Hepatic stellate cell (primary cell): ENCODE results near the gene MEX3A.
A peak's percentile ranks its signal among the peaks of the same experiment; 100 is the strongest.
"Not testable (repeated sequence)": the region's sequence is repeated elsewhere in the genome, so short reads cannot be mapped to it uniquely, and the experiment has no call there.

Source experiments
- DNase-seq: peaks from one replicate; pipeline ENCODE4 v3.0.0; 2011; ENCODE audit warnings: low spot score

Gene MEX3A, protein sequence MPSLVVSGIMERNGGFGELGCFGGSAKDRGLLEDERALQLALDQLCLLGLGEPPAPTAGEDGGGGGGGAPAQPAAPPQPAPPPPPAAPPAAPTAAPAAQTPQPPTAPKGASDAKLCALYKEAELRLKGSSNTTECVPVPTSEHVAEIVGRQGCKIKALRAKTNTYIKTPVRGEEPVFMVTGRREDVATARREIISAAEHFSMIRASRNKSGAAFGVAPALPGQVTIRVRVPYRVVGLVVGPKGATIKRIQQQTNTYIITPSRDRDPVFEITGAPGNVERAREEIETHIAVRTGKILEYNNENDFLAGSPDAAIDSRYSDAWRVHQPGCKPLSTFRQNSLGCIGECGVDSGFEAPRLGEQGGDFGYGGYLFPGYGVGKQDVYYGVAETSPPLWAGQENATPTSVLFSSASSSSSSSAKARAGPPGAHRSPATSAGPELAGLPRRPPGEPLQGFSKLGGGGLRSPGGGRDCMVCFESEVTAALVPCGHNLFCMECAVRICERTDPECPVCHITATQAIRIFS

DNA sequence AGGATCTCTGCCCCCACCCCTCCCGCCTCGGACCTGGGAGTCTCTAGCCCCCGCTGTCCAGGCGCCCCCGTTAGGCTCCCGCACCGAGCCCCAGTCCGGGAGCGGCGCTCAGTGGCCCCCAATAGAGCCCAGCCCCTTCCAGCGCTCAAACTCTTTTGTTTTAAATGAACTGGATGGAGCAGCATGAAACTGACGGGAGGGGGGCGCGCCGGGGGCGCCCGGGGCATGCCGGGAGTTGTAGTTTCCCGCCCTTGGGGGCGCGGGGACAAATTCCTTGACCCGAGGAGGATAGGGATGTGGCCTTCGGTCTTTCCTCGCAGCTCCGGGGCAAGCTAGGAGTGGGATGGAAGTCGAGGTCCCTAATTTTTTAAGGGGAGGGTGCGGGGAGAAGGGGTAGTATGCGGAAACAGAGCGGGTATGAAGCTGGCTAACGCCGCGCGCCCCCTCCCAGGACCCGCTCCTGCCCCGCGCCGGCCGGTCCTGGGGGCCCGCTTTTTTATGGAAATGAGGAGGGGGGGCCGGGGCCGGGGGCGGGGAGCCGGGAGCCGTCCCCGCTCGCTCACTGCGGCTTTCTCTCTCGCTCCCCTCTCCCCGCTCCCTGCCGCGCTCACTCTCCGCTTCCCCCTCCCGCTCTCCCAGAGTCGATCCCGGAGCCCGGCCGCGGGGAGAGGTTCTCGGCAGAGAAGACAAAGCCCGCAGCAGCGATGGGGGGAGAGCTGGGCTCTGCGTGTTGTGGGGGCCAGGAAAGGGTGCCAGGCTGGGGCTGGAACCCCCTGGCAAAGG is at the start of gene MEX3A:
Gene MEX3A (minus strand): TSS at position 157 of the 783 bp plus-strand sequence. CDS start 467 bp downstream, outside the sequence.
- peak; percentile 90 for DNase-seq

DNA sequence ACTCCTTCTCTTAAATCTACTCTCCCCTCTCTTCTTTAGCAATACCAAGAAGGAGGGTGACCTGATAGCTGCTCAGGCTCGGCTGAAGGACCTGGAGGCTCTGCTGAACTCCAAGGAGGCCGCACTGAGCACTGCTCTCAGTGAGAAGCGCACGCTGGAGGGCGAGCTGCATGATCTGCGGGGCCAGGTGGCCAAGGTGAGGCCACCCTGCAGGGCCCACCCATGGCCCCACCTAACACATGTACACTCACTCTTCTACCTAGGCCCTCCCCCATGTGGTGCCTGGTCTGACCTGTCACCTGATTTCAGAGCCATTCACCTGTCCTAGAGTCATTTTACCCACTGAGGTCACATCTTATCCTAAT is 48.3 kb upstream of the MEX3A start:
- DNase-seq, result no peak

DNA sequence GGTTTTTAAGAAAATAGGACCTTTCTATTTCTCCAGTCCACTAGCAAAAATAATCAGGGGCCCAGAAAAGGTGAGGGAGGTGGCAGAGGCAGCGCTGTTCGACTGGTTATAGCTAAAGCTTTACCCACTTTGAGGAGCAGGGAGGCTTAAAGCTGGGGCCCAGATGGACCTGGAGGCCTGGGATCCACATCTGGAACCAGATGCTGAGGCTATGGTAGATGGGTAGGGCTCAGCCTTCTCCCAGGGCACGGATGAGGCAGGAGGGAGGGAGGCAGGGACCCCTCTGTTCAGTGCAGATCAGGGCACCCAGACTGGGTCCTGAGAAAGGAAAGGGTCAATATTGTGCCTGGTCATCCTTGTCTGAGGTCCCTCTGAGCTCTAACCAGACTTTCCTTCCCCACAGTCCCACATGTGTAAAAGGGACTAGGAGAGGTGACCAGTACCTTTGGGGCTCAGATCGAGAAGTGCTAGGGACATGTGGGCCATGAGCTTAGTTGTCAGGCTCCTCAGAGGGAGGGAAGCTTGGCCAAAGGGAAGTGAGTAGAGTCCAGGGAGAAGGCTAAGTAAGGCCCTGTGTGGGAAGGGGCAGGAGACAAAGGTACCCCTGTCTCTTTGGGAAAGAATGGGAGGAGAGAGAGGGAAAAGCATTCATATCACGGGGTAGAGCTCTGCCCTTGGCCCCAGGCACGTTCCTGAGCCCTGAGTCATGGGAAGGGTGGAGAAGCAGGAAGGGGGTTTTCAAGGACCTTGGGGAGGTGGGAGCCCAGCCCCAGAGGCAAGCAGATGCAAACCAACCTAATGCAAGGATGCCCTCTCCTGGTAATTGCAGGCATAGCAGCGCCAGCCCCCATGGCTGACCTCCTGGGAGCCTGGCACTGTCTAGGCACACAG is 47.7 kb upstream of the MEX3A start:
- DNase-seq, result peak; percentile 89

DNA sequence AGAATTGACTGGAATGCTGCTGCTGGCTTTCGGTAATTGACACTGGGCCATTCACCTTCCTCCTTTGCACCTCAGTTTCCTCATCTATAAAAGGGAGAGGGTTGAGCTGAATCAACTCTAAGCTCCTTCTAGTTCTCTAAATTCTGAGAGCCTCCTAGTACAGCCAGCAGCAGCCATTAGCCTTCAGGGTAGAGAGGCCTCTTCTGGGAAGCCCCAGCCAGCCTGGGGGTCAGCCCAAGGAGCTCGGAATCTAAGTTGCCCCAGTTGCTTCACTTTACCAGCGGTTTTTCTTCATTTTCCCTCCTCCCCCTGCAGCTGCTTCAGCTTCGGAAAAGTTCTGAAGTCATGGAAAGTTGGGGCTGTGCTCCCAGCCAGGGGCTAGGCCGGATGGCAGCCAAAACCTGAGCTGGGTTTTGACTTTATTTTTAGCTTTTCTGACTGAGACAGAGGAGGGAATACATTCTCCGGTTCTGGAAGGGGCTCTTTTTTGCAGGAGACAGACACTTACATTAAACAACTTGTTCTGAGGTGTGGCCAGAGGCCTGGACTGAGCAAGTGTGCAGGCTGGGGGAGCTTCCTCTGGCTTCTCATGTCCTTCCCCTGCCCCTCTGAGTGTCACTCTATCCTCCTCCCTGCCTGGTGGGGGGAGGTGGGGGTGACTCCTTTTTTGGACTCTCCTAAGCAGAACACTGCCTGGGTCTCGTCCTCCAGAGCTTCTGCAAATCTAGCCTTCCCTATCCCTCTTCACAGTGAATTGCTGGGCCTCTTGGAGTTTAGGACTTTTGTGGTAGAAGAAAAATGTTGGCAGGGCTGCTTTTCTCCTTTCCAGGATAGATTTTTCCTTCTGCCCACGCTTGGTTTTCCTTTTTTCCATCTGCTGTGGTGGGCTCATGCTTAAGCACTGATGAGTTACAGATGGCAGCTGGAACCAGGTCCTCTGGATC is 46.7 kb upstream of the MEX3A start:
- DNase-seq, result no peak

DNA sequence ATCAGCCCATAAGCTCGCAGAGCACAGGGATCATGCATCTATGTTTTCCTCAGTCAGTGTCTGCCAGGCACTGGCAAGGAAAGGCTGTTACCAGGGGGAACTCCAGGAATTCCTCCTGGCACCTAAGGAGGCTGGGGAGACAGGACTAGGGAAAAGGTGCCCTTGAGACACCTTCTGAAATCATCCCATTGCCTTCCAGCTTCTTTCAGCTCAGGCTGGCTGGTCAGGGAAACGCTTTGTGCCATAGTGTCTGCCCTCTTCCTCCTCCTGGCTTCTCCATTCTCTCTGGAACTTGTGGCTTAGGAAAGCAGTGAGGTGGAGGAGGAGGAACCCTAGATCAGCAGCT is 46.0 kb upstream of the MEX3A start:
- DNase-seq, result no peak

DNA sequence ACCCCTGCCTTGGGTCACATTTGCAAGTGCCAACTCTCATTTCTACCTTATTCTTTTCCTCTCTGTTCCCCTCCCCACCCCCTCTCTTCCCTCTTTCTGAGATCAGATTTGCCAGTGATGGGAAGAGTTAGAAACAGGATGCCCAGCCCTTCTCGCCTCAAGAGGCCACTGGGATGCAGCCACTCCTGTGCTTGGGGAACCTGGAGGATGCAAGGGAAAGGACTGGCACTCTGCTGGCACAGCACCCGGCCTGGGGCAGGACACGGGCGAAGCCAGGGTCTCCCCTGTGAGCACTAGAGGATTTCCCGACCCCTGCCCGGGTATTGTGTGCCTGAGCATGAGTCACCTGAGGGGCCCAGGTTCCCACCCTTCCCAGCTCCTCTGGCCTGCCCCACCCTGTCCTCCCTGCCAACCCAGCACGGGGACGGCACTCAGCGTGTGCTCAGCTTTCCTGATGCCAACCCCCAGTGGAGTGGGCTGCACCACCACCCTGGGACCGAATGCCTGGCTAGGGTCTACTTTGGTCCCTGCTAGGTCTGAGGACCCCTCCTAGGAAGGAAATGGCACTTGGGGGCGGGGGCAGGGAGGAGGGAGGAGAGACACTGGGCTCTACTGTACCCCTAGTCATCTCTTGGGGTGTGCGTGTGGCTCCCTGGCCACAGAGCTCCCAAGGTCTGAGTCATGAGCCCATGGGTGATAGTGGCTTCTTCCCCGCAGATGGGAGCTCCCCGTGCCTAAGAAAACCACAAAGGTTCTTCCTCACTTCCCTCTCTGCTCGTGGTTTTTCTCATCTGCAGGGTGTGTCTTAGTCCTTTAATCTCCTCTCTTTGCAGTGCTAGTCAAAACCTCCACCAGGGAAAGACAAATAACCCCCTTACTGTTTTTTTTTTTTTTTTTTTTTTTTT is 44.6 kb upstream of the MEX3A start:
- DNase-seq, result peak; percentile 69

DNA sequence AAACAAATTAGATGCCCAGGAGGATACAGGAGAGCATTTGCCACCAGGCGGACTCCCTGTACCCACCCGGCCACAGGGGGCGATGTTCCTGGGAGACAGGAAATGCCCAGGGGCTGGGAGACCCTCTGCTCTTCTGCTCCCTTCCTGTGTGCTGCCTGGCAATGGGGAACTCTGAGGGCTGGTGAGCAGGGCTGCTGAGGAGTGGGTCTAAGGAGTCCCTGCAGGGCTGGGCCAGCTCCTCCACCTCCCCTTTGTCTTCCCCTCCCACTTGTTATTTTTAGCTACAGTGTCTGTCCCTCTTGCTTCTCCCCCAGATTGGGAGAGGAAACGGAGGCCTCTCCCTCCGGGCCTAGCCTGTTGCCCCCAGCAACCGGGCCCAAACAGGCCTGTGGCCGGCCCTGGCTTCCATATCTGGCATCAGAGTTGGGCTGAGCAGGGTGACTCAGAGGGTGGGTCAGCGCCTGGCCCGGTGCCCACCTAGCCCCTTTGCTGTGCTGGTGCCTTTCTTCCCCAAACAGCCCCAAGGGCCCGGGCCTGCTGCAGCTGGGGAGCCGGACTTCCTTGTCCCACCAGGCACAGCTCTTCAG is 43.9 kb upstream of the MEX3A start:
- peak; percentile 84 for DNase-seq

DNA sequence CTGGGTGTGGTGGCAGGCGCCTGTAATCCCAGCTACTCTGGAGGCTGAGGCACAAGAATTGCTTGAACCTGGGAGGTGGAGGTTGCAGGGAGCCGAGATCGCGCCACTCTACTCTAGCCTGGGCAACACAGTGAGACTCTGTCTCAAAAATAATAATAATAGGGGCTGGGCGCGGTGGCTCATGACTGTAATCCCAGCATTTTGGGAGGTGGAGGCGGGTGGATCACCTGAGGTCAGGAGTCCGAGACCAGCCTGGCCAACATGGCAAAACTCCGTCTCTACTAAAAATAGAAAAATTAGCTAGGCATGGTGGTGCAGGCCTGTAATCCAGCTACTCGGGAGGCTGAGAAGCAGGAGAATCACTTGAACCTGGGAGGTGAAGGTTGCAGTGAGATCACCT is 43.3 kb upstream of the MEX3A start:
- not testable (repeated sequence) for DNase-seq

DNA sequence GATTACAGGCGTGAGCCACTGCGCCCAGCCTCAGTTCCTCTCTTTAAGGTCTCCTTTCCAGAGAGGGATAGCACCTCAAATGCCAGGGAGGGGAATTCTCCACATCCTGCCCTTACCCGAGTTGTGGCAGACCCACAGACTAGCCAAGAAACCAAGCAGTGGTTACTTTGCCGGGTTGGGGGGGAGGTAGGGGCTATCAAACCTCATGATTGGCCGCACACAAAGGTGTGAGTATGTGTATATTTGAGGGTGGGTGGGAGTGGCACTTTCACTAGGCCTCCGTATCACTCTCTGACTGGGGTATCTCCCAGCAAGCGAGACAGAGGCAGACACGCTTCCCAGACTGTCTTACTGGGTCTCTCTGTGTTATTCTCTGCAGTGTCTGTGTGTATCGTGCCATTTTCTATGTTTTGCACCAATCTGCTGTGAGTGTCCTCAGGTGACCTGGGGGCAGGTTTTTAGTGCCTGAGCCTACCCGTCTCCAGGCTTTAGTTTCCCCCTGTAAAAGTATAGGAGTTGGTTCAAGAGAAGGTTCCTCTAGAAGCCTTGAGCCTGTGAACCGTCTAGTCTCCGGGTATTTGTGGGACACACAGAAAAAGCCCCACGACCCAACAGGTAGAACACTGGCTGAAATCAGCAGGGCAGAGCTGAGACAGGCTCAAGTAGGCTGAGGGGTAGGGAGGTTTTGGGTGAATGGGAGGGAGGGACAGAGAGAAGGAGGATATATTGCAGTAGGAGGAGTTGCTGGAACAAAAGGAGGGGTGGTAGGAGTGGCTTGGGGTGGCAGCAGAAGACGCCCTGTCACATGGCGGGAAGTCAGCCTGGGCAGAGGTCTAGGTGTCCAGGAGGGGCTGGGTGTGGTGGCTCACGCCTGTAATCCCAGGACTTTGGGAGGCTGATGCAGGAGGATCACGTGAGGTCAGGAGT is 42.6 kb upstream of the MEX3A start:
- no peak for DNase-seq

DNA sequence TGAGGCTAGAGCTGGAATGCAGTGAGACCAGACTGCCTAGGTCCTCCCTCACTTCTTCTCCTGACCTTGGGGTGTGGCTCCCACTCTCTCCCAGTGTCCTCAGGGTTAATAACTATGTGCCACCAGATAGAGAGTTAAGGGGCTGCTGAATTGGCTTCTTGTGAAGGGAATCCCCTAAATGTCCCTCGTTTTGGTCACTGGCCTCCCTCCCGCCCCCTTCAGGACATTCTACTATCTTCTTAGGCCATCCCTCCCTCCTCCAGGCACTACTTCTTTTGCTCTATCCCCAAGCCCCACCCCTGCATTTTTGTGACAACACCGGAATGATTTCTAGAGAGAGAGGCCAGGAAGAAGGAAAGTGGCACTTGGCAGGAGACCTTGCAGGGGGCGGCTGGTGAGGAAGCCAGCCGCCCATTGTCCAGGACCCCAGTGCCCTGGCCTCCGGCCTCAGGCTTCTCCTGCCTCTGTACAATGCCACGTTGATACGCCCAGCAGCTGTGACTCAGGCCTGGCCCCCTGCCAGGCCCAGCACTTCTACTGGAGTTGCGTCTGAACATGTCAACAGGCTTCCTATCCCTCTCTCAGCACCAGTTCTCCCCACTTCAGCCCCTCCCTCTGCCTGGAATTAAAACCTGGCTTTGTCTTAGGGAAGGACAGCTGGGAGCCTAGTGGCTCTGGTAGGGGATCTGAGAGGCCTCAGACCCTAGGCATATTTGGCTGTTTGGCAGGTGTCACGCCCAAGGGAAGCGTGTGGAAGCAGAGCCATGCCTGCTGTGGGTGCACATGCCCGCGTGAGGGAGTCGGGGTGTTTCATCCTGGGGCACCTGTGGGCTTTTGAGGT is 41.3 kb upstream of the MEX3A start:
- peak; percentile 59 for DNase-seq

DNA sequence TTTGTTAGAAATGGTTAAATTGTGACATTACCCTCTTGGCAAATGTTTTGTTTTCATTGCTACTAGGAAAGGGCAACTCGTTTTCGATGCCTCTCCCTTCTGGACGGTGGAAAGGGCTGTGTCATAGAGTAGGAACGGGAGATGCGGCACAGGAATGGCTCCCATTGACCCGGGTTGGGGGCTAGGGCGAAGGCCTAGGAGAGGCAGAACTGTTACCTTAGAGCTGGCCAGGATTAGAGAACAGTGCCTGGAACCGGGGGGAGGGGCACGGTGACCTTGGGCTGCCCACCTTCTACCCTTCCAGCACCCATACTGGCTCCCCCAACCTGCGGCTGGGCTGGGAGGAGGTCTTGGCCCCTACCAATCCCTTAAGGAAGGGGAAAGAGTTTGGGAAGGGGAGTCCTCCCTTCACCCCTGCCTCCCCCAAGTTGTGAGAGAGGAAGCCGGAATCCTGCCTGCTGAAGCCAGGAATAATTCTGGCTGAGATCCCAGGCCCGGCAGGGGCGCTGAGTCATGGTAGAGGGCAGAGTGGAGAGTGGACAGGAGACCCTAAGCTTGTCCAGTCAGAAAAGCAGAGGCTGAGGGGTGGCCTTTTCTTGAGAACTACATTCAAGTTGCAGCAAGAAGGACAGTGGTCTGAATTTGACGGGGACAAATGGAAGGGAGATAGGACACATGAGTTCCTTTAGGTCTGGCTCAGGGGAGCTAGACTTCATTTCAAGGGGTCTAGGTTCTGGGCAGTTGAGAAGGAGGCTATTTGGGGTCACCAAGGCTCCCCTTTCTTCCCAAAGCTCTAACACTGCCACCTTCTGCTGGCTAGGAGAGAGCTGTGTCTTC is 40.5 kb upstream of the MEX3A start:
- peak; percentile 59 for DNase-seq

DNA sequence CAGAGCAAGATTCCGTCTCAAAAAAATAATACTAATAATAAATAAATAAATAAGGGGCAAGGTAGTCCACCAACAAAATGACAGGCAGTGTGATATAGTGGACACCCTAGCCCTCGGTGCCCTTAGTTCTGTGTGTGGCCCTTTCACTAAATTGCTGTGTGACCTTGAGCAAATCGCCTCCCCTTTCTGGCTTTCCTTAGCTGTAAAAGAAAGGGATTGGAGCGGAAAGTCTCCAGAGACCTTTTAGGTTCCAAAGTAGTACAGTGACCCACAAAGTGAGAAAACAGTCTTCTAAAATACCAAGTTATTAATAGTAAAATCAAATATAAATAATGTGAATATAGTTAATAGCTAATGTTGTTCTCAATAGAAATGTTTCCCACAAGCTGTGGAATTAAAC is 39.8 kb upstream of the MEX3A start:
- no peak for DNase-seq

DNA sequence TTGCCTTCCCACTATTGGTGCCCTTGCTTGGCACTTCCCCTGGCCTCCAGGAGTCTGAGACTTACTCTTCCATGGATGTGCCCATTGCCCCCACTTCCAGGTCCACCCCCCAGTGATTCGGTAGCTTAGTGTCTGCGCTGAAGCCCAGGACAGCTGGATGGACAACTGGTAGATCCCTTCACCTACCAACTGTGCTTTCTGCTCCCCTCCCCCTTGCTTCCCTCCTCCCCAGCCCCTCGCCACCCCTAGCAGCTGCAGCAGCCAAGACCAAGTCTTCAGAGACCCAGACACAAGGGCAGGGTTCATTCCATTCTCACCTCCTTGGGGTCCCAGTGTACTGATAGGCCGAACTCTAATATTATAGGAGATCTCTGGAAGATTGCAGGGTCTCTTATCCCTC is 39.2 kb upstream of the MEX3A start:
- DNase-seq, result no peak

DNA sequence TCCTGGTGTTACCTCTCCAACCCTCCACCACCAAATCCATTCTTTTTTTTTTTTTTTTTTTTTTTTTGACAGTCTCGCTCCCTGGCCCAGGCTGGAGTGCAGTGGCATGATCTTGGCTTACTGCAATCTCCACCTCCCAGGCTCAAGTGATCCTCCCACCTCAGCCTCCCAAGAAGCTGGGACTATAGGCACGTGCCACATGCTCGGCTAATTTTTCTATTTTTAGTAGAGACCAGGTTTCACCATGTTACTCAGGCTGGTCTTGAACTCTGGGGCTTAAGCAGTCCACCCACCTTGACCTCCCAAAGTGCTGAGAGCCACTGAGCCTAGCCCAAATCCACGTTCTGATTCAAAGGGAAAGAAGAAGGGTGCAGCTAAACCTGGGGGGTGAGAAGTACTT is 38.7 kb upstream of the MEX3A start:
- not testable (repeated sequence) for DNase-seq

DNA sequence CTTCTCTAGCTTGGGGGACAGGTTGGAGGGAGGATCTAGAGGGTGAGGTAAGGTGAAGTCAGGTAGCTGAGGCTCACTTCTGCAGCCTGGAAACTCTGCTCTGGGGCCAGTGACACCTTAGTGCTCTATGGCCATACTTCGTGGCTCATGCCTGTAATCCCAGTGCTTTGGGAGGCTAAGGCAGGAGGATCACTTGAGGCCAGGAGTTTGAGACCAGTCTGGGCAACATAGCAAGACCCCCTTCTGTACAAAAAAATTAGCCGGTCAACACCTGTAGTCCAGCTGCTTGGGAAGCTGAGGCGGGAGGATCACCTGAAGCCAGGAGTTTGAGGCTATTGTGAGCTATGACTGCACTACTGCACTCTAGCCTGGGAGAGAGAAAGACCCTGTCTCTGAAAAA is 38.1 kb upstream of the MEX3A start:
- no peak for DNase-seq

DNA sequence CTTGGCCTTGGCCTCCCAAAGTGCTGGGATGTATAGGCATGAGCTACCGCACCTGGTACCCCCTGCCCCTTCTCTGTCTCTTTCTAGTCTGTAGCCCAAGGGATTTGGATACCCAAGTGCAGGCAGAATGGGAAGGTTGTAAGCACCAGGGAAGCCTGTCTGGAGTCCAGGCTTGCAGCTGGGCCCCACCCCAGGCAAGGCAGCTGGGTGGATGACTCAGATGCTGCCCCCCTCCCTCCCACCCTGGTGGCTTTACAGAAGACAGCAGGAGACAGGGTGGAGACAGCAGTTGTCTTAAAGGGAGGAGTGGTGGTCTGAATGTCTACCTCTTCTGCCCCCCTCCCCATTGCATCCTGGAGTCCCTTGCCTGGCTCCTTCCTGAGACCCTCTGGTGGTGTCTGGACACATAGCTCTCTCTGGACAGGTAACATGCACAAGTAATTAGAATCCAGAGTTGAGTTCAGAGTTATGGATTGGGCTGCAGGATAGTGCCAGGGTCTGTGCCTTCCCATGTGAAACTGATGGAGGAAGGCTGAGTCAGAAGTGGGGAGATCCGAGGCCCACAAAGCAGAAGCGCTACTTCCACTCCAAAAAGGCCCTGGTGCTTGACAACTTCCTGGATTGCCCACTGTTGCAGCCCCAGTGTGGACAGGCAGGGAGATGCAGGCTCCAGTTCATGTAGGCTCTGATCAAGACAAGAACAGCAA is 37.4 kb upstream of the MEX3A start:
- peak; percentile 78 for DNase-seq
